GM10248 (cell line): ENCODE measurements around the gene SPATA16.

Source experiments
- CTCF ChIA-PET: fragments of 300-600 bp; sonication (Branson Sonifier 250); formaldehyde crosslinking; extraction: SDS; loops from one replicate; lab custom pipeline; 2021; ENCODE audit warnings: antibody characterized with exemption; lab: Yijun Ruan, JAX
- POLR2A ChIA-PET: fragments of 350-650 bp; sonication (Branson Sonifier 250); formaldehyde crosslinking; extraction: SDS; loops from one replicate; lab custom pipeline; 2020; ENCODE audit warnings: antibody characterized with exemption; lab: Yijun Ruan, JAX
- DNase-seq: peaks from one replicate; pipeline ENCODE4 v3.0.0; 2012; ENCODE audit errors: extremely low spot score
- TF ChIP-seq, protein P1 (sequence below): IDR thresholded peaks from 2 replicates; pipeline ENCODE4 v1.5.1; 2012; ENCODE audit warnings: mild to moderate bottlenecking, low read depth; ENCODE audit errors: extremely low read depth, missing control alignments, control extremely low read depth

SPATA16 gene

DNA sequence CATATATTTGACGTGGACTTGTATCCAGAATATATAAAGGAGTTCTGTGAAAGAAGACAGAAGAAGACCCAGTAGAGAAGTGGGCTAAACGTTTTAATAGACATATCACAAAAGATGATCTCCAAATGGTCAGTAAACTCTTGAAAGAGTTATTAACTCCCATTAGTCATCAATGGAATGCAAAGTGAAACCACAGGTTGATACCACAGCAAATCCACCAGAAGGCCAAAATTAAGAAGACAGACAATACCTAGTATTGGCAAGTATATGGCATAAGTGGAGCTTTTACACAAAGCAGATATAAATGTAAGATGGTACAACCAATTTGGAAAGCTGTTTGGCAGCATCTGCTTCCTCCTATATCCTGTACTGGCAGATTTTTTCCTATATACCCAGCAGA, 6.0 kb downstream of the SPATA16 start:
- POLR2A ChIA-PET, result no interaction called here
- CTCF ChIA-PET, result interaction anchor here (1.1 kb wide), 1 partner anchor 10 kb away, joined by 3 read pairs; no protein-coding TSS in a partner anchor
- TF ChIP-seq, protein P1, sequence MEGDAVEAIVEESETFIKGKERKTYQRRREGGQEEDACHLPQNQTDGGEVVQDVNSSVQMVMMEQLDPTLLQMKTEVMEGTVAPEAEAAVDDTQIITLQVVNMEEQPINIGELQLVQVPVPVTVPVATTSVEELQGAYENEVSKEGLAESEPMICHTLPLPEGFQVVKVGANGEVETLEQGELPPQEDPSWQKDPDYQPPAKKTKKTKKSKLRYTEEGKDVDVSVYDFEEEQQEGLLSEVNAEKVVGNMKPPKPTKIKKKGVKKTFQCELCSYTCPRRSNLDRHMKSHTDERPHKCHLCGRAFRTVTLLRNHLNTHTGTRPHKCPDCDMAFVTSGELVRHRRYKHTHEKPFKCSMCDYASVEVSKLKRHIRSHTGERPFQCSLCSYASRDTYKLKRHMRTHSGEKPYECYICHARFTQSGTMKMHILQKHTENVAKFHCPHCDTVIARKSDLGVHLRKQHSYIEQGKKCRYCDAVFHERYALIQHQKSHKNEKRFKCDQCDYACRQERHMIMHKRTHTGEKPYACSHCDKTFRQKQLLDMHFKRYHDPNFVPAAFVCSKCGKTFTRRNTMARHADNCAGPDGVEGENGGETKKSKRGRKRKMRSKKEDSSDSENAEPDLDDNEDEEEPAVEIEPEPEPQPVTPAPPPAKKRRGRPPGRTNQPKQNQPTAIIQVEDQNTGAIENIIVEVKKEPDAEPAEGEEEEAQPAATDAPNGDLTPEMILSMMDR, result no peak
- DNase-seq, result no peak

DNA sequence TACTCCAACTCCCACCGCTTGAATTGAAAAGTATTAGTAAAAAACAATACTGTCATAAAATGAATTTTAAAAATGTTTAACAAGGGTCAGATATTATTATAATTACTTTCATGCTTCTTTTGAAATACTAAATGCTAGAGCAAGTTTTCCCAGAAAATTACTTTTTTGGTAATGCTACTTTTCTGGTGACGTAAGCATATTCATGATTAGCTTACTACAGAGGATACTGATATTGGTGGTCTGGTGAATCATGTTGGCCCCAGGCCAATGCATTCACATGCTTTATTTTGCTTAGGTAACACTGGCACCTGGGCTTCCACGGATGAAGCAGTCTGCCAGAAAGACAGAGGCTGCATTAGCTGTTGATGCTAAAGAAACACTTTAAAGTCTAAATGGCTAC, 12.4 kb downstream of the SPATA16 start:
- ChIA-PET POLR2A (no interaction called here), CTCF (no interaction called here)
- DNase-seq, result no peak
- TF ChIP-seq, protein P1, result no peak

DNA sequence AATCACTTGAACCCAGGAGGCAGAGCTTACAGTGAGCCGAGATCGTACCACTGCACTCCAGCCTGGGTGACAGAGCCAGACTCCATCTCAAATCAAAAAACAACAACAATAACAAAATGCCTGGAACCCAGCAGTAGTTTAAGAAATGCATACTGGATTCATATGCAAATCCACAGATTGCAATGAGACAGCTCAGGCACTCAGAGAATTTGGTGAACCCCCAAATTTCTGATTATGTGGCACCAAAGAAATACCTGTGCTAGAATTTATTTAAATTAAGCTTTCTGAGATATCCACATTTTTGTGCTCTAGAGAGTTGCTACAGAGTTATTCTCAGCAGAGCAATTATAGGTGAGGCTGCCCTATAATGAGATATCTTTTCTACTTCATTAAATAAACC, 29.7 kb downstream of the SPATA16 start:
- TF ChIP-seq, protein P1, result no peak
- no peak for DNase-seq
- POLR2A ChIA-PET, result no interaction called here
- CTCF ChIA-PET, result no interaction called here

DNA sequence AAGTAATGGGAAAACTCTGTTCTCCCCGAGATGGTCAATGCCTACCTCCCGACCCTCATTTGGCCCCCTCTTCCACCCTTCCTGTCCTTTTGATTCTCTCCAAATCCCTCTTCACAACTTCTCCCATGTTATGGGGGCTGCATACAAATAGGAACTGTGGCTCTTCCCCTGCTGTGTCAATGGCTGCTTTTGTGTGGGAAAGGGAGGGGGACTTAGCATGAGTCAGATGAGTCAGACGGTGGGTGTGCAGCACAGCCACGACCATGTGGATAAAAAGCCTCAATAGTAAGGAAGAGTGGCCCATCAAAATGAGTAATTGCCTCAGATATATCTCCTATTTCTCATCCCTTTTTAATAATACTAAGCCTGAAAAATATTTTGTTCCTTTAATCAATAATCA, 31.9 kb downstream of the SPATA16 start:
- ChIA-PET CTCF (no interaction called here), POLR2A (no interaction called here)
- DNase-seq, result no peak
- TF ChIP-seq, protein P1, result no peak

DNA sequence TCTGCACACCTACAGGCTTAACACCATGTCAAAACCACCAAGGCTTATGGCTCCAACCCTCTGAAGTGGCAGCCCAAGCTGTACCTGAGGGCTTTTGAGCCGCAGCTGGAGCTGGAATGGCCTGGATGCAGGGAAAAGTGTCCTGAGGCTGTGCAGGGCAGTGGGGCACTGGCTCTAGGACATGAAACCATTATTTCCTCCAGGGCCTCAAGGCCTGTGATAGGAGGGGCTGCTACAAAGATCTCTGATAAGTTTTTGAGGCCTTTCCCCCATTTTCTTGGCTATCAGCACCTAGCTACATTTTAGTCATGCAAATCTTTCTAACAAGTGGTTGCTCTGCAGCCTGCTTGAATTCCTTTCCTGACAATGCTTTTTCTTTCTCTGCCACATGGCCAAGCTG, 37.6 kb downstream of the SPATA16 start:
- CTCF ChIA-PET, result no interaction called here
- POLR2A ChIA-PET, result no interaction called here
- TF ChIP-seq, protein P1, result no peak
- DNase-seq, result no peak

DNA sequence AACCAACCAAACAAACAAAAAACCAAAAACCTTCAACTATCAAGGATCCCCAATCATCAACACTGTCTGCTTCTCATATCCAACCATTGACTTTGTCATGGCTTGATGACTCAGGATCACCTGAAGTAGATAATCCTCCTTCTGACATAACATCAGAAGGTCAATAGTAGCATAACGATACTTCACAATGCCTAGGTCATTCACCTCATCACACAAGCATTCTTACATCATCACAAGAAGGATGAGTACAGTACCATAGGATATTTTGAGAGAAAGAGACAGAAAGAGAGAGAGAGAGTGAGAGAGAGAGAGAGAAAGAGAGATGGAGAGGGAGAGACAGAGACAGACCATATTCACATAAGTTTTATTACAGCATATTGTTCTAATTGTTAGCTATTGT, 42.1 kb downstream of the SPATA16 start:
- POLR2A ChIA-PET, result no interaction called here

More for the DNA sequence above, 42.1 kb downstream of the SPATA16 start:
- CTCF ChIA-PET, result no interaction called here
- no peak for DNase-seq
- TF ChIP-seq, protein P1, result no peak
